K562 (cell line): Measurements from ENCODE around the gene TRAPPC12.

Source experiments
- ARHGAP35 ChIP-seq: fragments of 450-650 bp; IDR thresholded peaks from 2 replicates; pipeline ENCODE4 v1.6.1; 2018; ENCODE audit not compliant: partially characterized antibody
- BHLHE40 ChIP-seq: IDR thresholded peaks from 2 replicates; pipeline ENCODE4 v1.6.1; 2011; ENCODE audit warnings: low read length, improper control_type of control experiment
- BRF1 ChIP-seq: IDR thresholded peaks from 3 replicates; pipeline ENCODE4 v1.6.1; 2011; ENCODE audit warnings: borderline replicate concordance, mild to moderate bottlenecking; ENCODE audit not compliant: insufficient read length; ENCODE audit errors: extremely low read depth
- EP300 ChIP-seq: IDR thresholded peaks from 2 replicates; pipeline ENCODE4 v1.6.1; 2012; ENCODE audit warnings: low read length, improper control_type of control experiment
- FIP1L1 ChIP-seq: fragments of 200-400 bp; formaldehyde crosslinking; IDR thresholded peaks from 2 replicates; pipeline ENCODE4 v1.6.1; 2018; ENCODE audit warnings: mild to moderate bottlenecking, low read depth, low read length; ENCODE audit not compliant: poor library complexity, severe bottlenecking
- HSF4 ChIP-seq: fragments of 250-450 bp; sonication (Bioruptor Pico); IDR thresholded peaks from 2 replicates; pipeline ENCODE4 v2.1.2; 2022; ENCODE audit warnings: mild to moderate bottlenecking, moderate library complexity, borderline replicate concordance
- MAX ChIP-seq: sonication (generic); formaldehyde crosslinking; IDR thresholded peaks from 2 replicates; pipeline ENCODE4 v1.9.0; 2022; ENCODE audit warnings: mild to moderate bottlenecking, missing genetic modification reagents
- MXI1 ChIP-seq: IDR thresholded peaks from 2 replicates; pipeline ENCODE4 v1.6.1; 2011; ENCODE audit warnings: low read depth, mild to moderate bottlenecking, improper control_type of control experiment, low read length
- PHF8 ChIP-seq: fragments of 200-600 bp; sonication (generic); IDR thresholded peaks from 2 replicates; pipeline ENCODE4 v1.6.1; 2012; ENCODE audit warnings: mixed run types, mild to moderate bottlenecking, inconsistent platforms, low read length, moderate library complexity, borderline replicate concordance
- PRDM10 ChIP-seq: fragments of 450-650 bp; IDR thresholded peaks from 2 replicates; pipeline ENCODE4 v1.6.1; 2018; ENCODE audit not compliant: partially characterized antibody
- RB1 ChIP-seq: fragments of 450-650 bp; IDR thresholded peaks from 2 replicates; pipeline ENCODE4 v1.6.1; 2017; ENCODE audit warnings: low read depth, mild to moderate bottlenecking
- SMARCB1 ChIP-seq: IDR thresholded peaks from 2 replicates; pipeline ENCODE4 v1.6.1; 2011; ENCODE audit warnings: improper control_type of control experiment, low read depth; ENCODE audit not compliant: insufficient read length
- TF ChIP-seq, protein P1 (sequence below), 3 experiments: IDR thresholded peaks in 2 of 3; conservative IDR thresholded peaks in 1 of 3; 2 replicates each; pipeline ENCODE4 v1.5.1; 2011 to 2012; ENCODE audit warnings: low read length in 3 of 3, mild to moderate bottlenecking in 3 of 3, control low read depth in 2 of 3, improper control_type of control experiment in 1 of 3, inconsistent platforms in 1 of 3, low read depth in 1 of 3, mixed read lengths in 1 of 3, moderate library complexity in 1 of 3; ENCODE audit not compliant: insufficient read depth in 2 of 3
- TF ChIP-seq, protein P2 (sequence below): sonication (generic); formaldehyde crosslinking; IDR thresholded peaks from 2 replicates; pipeline ENCODE4 v1.8.0; 2023; ENCODE audit warnings: mild to moderate bottlenecking, missing genetic modification reagents

DNA sequence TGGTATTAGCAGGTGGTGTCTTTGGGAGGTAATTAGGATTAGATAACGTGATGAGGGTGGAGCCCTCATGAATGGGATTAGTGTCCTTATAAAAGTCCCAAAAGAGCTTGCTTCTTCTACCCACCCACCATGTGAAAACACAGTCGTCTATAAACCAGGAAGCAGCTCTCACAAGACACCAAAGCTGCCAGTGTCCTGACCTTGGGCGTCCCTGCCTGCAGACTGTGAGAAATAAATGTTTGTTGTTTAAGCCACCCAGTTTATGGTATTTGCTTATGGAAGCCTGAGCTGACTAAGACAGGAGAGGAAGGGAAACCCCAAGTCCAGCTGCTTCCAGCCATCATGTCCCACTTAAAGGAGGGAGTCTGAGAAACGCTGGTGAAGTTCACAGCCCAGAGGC, 126.3 kb downstream of the TRAPPC12 start:
- TF ChIP-seq, protein P1, sequence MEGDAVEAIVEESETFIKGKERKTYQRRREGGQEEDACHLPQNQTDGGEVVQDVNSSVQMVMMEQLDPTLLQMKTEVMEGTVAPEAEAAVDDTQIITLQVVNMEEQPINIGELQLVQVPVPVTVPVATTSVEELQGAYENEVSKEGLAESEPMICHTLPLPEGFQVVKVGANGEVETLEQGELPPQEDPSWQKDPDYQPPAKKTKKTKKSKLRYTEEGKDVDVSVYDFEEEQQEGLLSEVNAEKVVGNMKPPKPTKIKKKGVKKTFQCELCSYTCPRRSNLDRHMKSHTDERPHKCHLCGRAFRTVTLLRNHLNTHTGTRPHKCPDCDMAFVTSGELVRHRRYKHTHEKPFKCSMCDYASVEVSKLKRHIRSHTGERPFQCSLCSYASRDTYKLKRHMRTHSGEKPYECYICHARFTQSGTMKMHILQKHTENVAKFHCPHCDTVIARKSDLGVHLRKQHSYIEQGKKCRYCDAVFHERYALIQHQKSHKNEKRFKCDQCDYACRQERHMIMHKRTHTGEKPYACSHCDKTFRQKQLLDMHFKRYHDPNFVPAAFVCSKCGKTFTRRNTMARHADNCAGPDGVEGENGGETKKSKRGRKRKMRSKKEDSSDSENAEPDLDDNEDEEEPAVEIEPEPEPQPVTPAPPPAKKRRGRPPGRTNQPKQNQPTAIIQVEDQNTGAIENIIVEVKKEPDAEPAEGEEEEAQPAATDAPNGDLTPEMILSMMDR (IDR thresholded peaks at IDR 0.05 in 2 of 3, conservative IDR thresholded peaks at IDR 0.05 in 1 of 3; ENCODE audit: insufficient read depth in 2 of 3, low read depth in 1 of 3, low read length in 3 of 3), result no peak
- TF ChIP-seq EP300 (no peak), PRDM10 (no peak), BHLHE40 (no peak), BRF1 (no peak), ARHGAP35 (no peak), SMARCB1 (no peak), MAX (CRISPR knock-in tag) (no peak), RB1 (no peak), PHF8 (no peak), HSF4 (CRISPR knock-in tag) (no peak), FIP1L1 (no peak), MXI1 (no peak)
- TF ChIP-seq, protein P2, sequence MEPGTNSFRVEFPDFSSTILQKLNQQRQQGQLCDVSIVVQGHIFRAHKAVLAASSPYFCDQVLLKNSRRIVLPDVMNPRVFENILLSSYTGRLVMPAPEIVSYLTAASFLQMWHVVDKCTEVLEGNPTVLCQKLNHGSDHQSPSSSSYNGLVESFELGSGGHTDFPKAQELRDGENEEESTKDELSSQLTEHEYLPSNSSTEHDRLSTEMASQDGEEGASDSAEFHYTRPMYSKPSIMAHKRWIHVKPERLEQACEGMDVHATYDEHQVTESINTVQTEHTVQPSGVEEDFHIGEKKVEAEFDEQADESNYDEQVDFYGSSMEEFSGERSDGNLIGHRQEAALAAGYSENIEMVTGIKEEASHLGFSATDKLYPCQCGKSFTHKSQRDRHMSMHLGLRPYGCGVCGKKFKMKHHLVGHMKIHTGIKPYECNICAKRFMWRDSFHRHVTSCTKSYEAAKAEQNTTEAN (CRISPR knock-in tag), result no peak
